Erythroblast (primary cell): Measurements from ENCODE around the gene VARS2.

Source experiments
- GATA1 ChIP-seq: IDR thresholded peaks from 2 replicates; pipeline ENCODE4 v1.6.1; 2011; ENCODE audit warnings: low read depth, mild to moderate bottlenecking, control low read depth, low read length, moderate library complexity
- POLR2A ChIP-seq: IDR thresholded peaks from 2 replicates; pipeline ENCODE4 v1.6.1; 2011; ENCODE audit warnings: mild to moderate bottlenecking, low read length

DNA sequence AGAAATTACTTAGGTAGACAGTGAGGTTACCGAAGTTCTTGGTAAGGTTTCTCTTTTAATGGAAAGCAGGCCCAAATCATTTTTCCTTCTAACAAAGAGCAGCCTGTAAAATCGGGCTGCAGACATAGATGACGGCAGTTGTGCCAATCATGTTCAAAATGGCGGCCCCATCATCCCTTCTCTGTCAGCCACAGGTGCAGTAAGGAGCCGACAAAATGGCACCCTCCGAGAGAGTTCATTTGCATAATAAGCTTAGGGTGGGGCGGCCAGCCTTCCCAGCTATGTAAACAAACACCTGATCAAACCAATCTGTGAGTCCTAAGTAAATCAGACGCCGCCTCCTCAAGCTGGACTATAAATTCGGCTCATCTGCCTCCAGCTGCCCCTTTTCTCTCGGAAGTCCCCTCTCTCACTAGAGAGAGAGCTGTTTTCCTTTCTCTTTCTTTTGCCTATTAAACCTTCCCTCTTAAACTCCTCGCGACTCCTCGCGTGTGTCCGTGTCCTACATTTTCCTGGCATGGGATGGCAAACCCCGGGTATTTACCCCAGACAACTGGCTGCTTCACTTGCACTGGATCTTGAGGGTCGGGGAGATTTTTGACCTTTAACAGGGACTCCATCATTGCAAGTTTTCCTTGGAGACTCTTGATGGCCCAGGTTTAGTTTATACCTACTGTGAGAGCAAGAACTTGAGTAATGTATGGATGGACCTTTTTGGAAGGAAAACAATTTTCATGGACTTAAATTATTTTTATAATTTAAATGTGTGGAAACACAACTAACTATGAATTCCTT, 38.6 kb upstream of the VARS2 start:
- TF ChIP-seq POLR2A (no peak), GATA1 (no peak)
